ENCODE results near the gene RNF7. TPM values are rescaled to one million over a fixed set of nuclear protein-coding genes. Genes with fewer than 3 reads are reported as not detected.

RNF7 gene
- total and polyA plus RNA-seq, 2 of the 13 experiments (the other 11 are each of a cell fraction or from before 2014, with no cell fraction given): 66.4 to 94.7 TPM

GRCh38 chr3:141783632-141784031 lies 45.5 kb downstream of the RNF7 start:
- no peaks in the 10 kb centered on the region for H3K79me2 ChIP-seq (ENCODE audit: insufficient read depth, low read length)
- H3K27ac ChIP-seq (ENCODE audit: extremely low read length, insufficient read depth, low read length): no peak overlapping the region
- H3K9me3 ChIP-seq (ENCODE audit: low read length): no peaks in the 10 kb centered on the region
- TF ChIP-seq, protein P1, sequence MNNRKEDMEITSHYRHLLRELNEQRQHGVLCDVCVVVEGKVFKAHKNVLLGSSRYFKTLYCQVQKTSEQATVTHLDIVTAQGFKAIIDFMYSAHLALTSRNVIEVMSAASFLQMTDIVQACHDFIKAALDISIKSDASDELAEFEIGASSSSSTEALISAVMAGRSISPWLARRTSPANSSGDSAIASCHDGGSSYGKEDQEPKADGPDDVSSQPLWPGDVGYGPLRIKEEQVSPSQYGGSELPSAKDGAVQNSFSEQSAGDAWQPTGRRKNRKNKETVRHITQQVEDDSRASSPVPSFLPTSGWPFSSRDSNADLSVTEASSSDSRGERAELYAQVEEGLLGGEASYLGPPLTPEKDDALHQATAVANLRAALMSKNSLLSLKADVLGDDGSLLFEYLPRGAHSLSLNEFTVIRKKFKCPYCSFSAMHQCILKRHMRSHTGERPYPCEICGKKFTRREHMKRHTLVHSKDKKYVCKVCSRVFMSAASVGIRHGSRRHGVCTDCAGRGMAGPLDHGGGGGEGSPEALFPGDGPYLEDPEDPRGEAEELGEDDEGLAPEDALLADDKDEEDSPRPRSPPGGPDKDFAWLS (CRISPR knock-in tag; IDR thresholded peaks at IDR 0.05; ENCODE audit: borderline replicate concordance): no peak
- TF ChIP-seq, protein P2, sequence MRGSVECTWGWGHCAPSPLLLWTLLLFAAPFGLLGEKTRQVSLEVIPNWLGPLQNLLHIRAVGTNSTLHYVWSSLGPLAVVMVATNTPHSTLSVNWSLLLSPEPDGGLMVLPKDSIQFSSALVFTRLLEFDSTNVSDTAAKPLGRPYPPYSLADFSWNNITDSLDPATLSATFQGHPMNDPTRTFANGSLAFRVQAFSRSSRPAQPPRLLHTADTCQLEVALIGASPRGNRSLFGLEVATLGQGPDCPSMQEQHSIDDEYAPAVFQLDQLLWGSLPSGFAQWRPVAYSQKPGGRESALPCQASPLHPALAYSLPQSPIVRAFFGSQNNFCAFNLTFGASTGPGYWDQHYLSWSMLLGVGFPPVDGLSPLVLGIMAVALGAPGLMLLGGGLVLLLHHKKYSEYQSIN (CRISPR knock-in tag; IDR thresholded peaks at IDR 0.05; ENCODE audit: borderline replicate concordance): no peak
- TF ChIP-seq ZNF720 (CRISPR knock-in tag; IDR thresholded peaks at IDR 0.05) (no peak), JUNB (CRISPR knock-in tag; IDR thresholded peaks at IDR 0.05; ENCODE audit: borderline replicate concordance) (no peak), ELF3 (CRISPR knock-in tag; IDR thresholded peaks at IDR 0.05) (no peak), PHF20 (CRISPR knock-in tag; IDR thresholded peaks at IDR 0.05) (no peak), ZNF251 (CRISPR knock-in tag; IDR thresholded peaks at IDR 0.05) (no peak), GABPA (IDR thresholded peaks at IDR 0.05; ENCODE audit: low read depth, low read length) (no peak), GABPA (CRISPR knock-in tag; IDR thresholded peaks at IDR 0.05; ENCODE audit: low read depth) (no peak), NCOA2 (CRISPR knock-in tag; IDR thresholded peaks at IDR 0.05) (no peak), ZSCAN9 (CRISPR knock-in tag; IDR thresholded peaks at IDR 0.05; ENCODE audit: borderline replicate concordance) (no peak), ZIK1 (CRISPR knock-in tag; IDR thresholded peaks at IDR 0.05; ENCODE audit: borderline replicate concordance, low read depth) (no peak), PCBP2 (optimal IDR thresholded peaks at IDR 0.05; ENCODE audit: low read depth, low read length, poor library complexity, severe bottlenecking) (no peak)
- TF ChIP-seq, protein P3, sequence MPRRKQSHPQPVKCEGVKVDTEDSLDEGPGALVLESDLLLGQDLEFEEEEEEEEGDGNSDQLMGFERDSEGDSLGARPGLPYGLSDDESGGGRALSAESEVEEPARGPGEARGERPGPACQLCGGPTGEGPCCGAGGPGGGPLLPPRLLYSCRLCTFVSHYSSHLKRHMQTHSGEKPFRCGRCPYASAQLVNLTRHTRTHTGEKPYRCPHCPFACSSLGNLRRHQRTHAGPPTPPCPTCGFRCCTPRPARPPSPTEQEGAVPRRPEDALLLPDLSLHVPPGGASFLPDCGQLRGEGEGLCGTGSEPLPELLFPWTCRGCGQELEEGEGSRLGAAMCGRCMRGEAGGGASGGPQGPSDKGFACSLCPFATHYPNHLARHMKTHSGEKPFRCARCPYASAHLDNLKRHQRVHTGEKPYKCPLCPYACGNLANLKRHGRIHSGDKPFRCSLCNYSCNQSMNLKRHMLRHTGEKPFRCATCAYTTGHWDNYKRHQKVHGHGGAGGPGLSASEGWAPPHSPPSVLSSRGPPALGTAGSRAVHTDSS (CRISPR knock-in tag; conservative IDR thresholded peaks at IDR 0.05): no peak
- no peaks in the 10 kb centered on the region; a peak in 1 of 5 replicates for H3K27me3 ChIP-seq (ENCODE audit: control insufficient read depth in 1 of 2, insufficient read depth in 2 of 2, low read length in 2 of 2)
- H3K9ac ChIP-seq (ENCODE audit: insufficient read depth, low read depth, low read length): no peak overlapping the region
- no peak; the same call in 1 of the 3 replicates for ATAC-seq
- ChIA-PET CTCF (ENCODE audit: low intra/inter-chr PET ratio, low total read pairs) (no interaction called here), POLR2A (no interaction called here)
- DNase-seq (ENCODE audit: low spot score): no peak
- no peak overlapping the region for H3K4me3 ChIP-seq (replicated peaks in 1 of 3; ENCODE audit: insufficient read depth in 1 of 3, low read depth in 2 of 3, low read length in 3 of 3)
- peak overlapping the region; percentile 57 for H3K4me2 ChIP-seq (ENCODE audit: low read depth, low read length)
- WGBS (ENCODE audit: low lambda C conversion rate): 14% methylated on average over 6 of the region's 6 CpGs
- H3K4me1 ChIP-seq (ENCODE audit: insufficient read depth, low read length): peaks cover 11% of the 10 kb centered on the region
- intact Hi-C loops (cut with micrococcal nuclease; ENCODE audit: unreplicated experiment): no loop called here
- H4K20me1 ChIP-seq (ENCODE audit: insufficient read depth, low read length): no peaks in the 10 kb centered on the region
- no peak for FAIRE-seq
- no TSS peak for BruUV-seq (replicated peaks)
- in situ Hi-C loops (cut with HindIII; ENCODE audit: extremely low pct_ligation_motif_present, low pct_unique_long_range_greater_than_20kb): no loop called here
- no peak overlapping the region for H2AFZ ChIP-seq (ENCODE audit: low read length)
- no peaks in the 10 kb centered on the region for H3K36me3 ChIP-seq (replicated peaks in 1 of 2; ENCODE audit: control insufficient read depth in 1 of 2, insufficient read depth in 2 of 2, low read length in 2 of 2)
